Gastrocnemius medialis (tissue), 4 donors: ENCODE data around the gene LSG1.

Source experiments
- CTCF ChIP-seq, 5 experiments: fragments of 450-650 bp in 3 of 5; fragments of 200-600 bp in 2 of 5; sonication (generic) in 2 of 5; IDR thresholded peaks in 4 of 5; conservative IDR thresholded peaks in 1 of 5; 1 replicate in 4 of 5; 2 replicates in 1 of 5; pipeline ENCODE4 v1.5.1; 2016 to 2019; ENCODE audit warnings: antibody characterized with exemption in 5 of 5, mild to moderate bottlenecking in 3 of 5, moderate library complexity in 3 of 5
- POLR2A ChIP-seq, 2 donors: fragments of 450-650 bp; IDR thresholded peaks; one replicate each; pipeline ENCODE4 v1.6.1; 2017; ENCODE audit warnings: antibody characterized with exemption in 2 of 2, mild to moderate bottlenecking in 2 of 2, moderate library complexity in 2 of 2

DNA sequence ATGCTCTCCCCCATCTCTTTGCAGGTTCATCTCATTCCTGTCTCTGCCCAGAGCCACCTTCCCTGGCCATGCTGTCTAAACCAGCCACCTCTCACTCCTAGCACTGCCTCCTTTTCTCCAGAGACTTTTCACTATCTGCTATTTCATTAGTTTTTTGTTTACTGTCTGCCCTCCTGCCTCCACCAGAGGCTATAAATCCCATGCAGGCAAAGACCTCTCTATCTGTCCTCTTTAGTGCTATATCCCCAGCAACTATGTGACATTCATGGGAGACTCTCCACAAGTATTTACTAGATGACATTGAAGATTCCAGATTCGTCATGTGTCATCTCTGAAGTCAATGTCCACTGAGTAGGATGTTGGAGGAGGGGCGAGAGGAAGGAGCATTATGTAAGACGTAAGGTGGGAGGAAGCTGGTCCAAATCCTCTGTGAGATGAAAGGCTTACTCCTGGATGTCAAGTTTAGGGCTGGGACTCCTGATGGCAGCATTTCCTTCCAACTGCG, 10.2 kb upstream of the LSG1 start:
- TF ChIP-seq CTCF (IDR thresholded peaks at IDR 0.05 in 4 of 5, conservative IDR thresholded peaks at IDR 0.05 in 1 of 5) (no peak), POLR2A (IDR thresholded peaks at IDR 0.05) (no peak)
